ENCODE measurements around the gene DPP6.

DNA sequence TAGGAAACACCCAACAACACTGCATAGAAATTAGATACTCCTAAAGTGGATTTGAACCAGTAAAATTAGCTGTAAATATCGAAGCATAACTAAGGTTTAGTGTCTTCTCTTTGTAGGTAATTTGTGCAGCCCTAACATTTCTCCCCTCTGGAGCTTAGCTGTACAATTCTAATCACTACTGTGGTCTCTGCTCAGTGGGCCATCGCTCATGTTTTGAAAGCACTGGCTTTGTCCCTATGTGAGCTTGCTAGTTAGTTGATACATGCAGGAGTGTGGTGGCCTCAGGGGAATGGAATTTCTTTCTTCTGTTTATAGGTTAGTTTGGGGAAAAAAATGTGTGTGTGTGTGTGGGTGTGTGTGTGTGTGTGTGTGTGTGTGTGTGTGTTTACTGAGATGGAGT lies 373.1 kb downstream of the DPP6 start:
- TF ChIP-seq, protein P1, sequence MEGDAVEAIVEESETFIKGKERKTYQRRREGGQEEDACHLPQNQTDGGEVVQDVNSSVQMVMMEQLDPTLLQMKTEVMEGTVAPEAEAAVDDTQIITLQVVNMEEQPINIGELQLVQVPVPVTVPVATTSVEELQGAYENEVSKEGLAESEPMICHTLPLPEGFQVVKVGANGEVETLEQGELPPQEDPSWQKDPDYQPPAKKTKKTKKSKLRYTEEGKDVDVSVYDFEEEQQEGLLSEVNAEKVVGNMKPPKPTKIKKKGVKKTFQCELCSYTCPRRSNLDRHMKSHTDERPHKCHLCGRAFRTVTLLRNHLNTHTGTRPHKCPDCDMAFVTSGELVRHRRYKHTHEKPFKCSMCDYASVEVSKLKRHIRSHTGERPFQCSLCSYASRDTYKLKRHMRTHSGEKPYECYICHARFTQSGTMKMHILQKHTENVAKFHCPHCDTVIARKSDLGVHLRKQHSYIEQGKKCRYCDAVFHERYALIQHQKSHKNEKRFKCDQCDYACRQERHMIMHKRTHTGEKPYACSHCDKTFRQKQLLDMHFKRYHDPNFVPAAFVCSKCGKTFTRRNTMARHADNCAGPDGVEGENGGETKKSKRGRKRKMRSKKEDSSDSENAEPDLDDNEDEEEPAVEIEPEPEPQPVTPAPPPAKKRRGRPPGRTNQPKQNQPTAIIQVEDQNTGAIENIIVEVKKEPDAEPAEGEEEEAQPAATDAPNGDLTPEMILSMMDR (IDR thresholded peaks at IDR 0.05) = no peak
- TF ChIP-seq POLR2A (IDR thresholded peaks at IDR 0.05) = no peak
- TF ChIP-seq POLR2AphosphoS5 (IDR thresholded peaks at IDR 0.05) = no peak
- no peak for TF ChIP-seq EP300 (IDR thresholded peaks at IDR 0.05; ENCODE audit: low read depth)

All from transverse colon (tissue), 4 donors.